Stomach (tissue), 9 donors: ENCODE data around the gene NAV1. TPM values are rescaled to one million over a fixed set of nuclear protein-coding genes. Genes with fewer than 3 reads are reported as not detected.
A peak's percentile ranks its signal among the peaks of the same experiment; 100 is the strongest.

Source experiments
- DNase-seq, 2 donors: peaks; one replicate each; pipeline versions ENCODE4 v3.0.0 to v3.0.0-alpha.2; 2013 to 2019
- H3K27ac ChIP-seq, 5 donors: fragments of 200-600 bp in 4 of 5; sonication (generic) in 4 of 5; one replicate each; pipeline ENCODE4 v1.5.1; 2013 to 2019; ENCODE audit warnings: mild to moderate bottlenecking in 1 of 5, moderate library complexity in 1 of 5
- H3K27me3 ChIP-seq, 3 donors: fragments of 200-600 bp; sonication (generic); one replicate each; pipeline ENCODE4 v1.5.1; 2017 to 2019; ENCODE audit warnings: mixed run types in 1 of 3
- H3K36me3 ChIP-seq, 4 donors: fragments of 200-600 bp; sonication (generic); 1 replicate in 3 of 4; 2 replicates in 1 of 4; pipeline ENCODE4 v1.5.1; 2016 to 2019
- H3K4me1 ChIP-seq, 4 donors: fragments of 200-600 bp; sonication (generic); one replicate each; pipeline ENCODE4 v1.5.1; 2016 to 2019
- H3K4me3 ChIP-seq, 4 donors: fragments of 200-600 bp; sonication (generic) in 3 of 4; one replicate each; pipeline ENCODE4 v1.5.1; 2016 to 2019; ENCODE audit warnings: mild to moderate bottlenecking in 1 of 4
- H3K9me3 ChIP-seq, 4 donors: fragments of 200-600 bp; sonication (generic); one replicate each; pipeline ENCODE4 v1.5.1; 2016 to 2019
- EP300 ChIP-seq: sonication (generic); formaldehyde crosslinking; IDR thresholded peaks from one replicate; pipeline ENCODE4 v1.6.1; 2017; ENCODE audit warnings: antibody characterized with exemption
- POLR2A ChIP-seq, 4 donors: fragments of 450-650 bp; IDR thresholded peaks; one replicate each; pipeline ENCODE4 v1.6.1; 2016; ENCODE audit warnings: antibody characterized with exemption in 4 of 4, control low read depth in 2 of 4, mild to moderate bottlenecking in 1 of 4, moderate library complexity in 1 of 4
- POLR2AphosphoS5 ChIP-seq, 3 donors: sonication (generic); formaldehyde crosslinking; IDR thresholded peaks; one replicate each; pipeline ENCODE4 v1.6.1; 2016; ENCODE audit warnings: antibody characterized with exemption in 3 of 3
- WGBS, 5 donors: extraction: QIAGEN DNeasy Blood & Tissue Kit in 3 of 5; methylation state at CpG; one replicate each; pipeline versions ENCODE4 v1.1.5 to v1.1.7; 2013 to 2018; 5-methylcytosine and 5-hydroxymethylcytosine counted together
- intact Hi-C: fragments of 100-400 bp; cut with DNase I; formaldehyde crosslinking; loops from one replicate; pipeline ENCODE4 v1.15.1; 2023; ENCODE audit warnings: low total_unique reads
- polyA plus RNA-seq, 3 donors: library from polyadenylated mRNA; stranded (reverse); fragments of 200-250 nt; gene quantifications; one replicate each; pipeline ENCODE4 v1.2.3, GENCODE V29; 2013
- total RNA-seq, 5 donors: library from RNA; depleted of rRNA; stranded (reverse); fragments of >200 nt; gene quantifications; one replicate each; pipeline versions ENCODE4 v1.1.0 to v1.2.3, GENCODE V29; 2014 to 2016
- TF ChIP-seq, protein P1 (sequence below), 7 experiments: fragments of 450-650 bp in 4 of 7; fragments of 200-600 bp in 3 of 7; sonication (generic) in 3 of 7; IDR thresholded peaks; one replicate each; pipeline ENCODE4 v1.5.1; 2016 to 2019; ENCODE audit warnings: antibody characterized with exemption in 7 of 7, control low read depth in 2 of 7, mild to moderate bottlenecking in 1 of 7
- donor health status: healthy with polysubstance abuse.
- donor health status: Bipolar disorder and iron deficiency.
- donor health status: healthy.

Gene NAV1
- total and polyA plus RNA-seq, 8 donors = 3.0 to 33.0 (median 11.9) TPM

DNA sequence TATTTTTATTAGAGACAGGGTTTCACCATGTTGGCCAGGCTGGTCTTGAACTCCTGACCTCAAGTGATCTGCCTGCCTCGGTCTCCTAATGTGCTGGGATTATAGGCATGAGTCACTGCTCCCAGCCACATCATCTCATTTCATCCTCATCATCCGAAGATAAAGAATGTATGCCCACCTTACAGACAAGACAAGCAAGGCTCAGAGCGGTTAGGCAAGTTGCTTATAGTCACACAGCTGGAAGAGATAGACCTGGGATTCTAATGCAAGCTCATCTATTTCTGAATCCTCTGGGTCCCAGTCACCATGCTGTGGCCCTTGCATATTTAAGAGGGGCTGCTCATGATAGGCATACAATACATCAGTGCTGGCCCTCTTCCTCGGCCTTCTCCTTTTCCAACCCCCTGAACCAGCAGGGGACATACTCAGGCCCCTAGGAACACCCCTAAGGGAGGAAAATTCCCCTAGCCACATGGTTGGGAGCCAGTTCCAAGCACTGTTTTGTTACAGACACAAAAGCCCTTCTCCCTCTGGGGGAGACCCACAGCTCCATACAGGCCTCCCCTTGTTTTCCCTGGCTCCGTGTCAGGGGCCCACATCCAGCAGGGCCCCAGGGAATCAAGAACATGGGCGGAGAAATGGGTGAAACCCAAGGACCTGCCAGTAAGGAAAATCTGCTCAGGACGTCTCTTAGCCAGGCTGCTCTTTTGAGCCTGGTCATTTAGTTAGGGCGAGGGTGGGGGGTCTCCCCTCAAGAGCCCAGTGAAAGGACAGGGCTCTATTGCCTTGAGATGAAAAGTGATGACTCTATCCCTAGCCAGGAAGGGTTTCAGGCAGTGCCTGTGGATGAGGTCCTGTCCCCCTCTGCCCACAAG is 38.9 kb upstream of the NAV1 start:
- Histone ChIP-seq H3K36me3 (peaks cover 6 to 28% (median 17%) of the 10 kb centered on the region in 4 donors), H3K27me3 (no peaks in the 10 kb centered on the region), H3K4me3 (peak overlapping the region in 2 of 4 donors; percentile 2 to 5), H3K4me1 (peaks cover 66 to 99% (median 82%) of the 10 kb centered on the region in 4 donors), H3K27ac (peak overlapping the region; percentile 19 to 96 (median 95)), H3K9me3 (no peaks in the 10 kb centered on the region)
- DNase-seq = no peak
- no peak for TF ChIP-seq EP300
- TF ChIP-seq, protein P1, sequence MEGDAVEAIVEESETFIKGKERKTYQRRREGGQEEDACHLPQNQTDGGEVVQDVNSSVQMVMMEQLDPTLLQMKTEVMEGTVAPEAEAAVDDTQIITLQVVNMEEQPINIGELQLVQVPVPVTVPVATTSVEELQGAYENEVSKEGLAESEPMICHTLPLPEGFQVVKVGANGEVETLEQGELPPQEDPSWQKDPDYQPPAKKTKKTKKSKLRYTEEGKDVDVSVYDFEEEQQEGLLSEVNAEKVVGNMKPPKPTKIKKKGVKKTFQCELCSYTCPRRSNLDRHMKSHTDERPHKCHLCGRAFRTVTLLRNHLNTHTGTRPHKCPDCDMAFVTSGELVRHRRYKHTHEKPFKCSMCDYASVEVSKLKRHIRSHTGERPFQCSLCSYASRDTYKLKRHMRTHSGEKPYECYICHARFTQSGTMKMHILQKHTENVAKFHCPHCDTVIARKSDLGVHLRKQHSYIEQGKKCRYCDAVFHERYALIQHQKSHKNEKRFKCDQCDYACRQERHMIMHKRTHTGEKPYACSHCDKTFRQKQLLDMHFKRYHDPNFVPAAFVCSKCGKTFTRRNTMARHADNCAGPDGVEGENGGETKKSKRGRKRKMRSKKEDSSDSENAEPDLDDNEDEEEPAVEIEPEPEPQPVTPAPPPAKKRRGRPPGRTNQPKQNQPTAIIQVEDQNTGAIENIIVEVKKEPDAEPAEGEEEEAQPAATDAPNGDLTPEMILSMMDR (IDR thresholded peaks at IDR 0.05) = no peak
- TF ChIP-seq POLR2AphosphoS5 (IDR thresholded peaks at IDR 0.05) = peak in 1 of 3 donors; percentile 8
- no peak for TF ChIP-seq POLR2A (IDR thresholded peaks at IDR 0.05)
- 62 to 84% (median 69%) methylated on average over 8 of the region's 8 CpGs for WGBS, 5 donors
- intact Hi-C loops = no loop called here

- Histone ChIP-seq H3K9me3 (no peaks in the 10 kb centered on the region), H3K4me3 (peak overlapping the region in 2 of 4 donors; percentile 2 to 5), H3K36me3 (peaks cover 2 to 22% (median 10%) of the 10 kb centered on the region in 4 donors), H3K27me3 (no peaks in the 10 kb centered on the region), H3K27ac (peak overlapping the region; percentile 19 to 96 (median 95)), H3K4me1 (peaks cover 66 to 99% (median 82%) of the 10 kb centered on the region in 4 donors)
- intact Hi-C loops = no loop called here
- 27 to 47% (median 42%) methylated on average over 4 of the region's 4 CpGs for WGBS, 5 donors
- TF ChIP-seq POLR2AphosphoS5 (IDR thresholded peaks at IDR 0.05) (peak in 1 of 3 donors; percentile 15), EP300 (no peak)
- DNase-seq = peak in 1 of 2 donors; percentile 70
These were observed 38.2 kb upstream of the NAV1 start for GRCh38 chr1:201500670-201501120.

DNA sequence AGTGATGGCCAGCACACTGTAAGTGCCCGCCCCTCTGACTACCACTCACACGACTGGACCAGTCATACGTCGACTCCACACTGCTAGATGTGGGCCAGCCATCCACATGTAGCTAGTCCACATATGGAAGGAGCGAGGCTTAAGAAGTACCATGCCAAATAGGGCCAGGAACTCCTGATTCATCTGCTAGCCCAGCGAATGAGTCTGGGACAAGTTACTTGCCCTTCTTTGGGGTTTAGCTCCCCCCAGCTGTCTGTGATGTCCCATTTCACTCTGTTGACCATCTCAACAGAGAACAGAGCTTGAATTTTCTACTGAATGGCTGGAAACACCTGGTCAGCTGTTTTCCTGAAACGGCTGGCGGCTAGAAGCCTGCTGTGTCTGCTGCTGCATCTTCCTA is 37.8 kb upstream of the NAV1 start:
- no peak for DNase-seq
- 81 to 91% (median 83%) methylated on average over 8 of the region's 8 CpGs for WGBS, 5 donors
- H3K27ac ChIP-seq = peak overlapping the region in 4 of 5 donors; percentile 93 to 96 (median 95)
- no peaks in the 10 kb centered on the region for H3K9me3 ChIP-seq
- peak overlapping the region in 2 of 4 donors; percentile 5 for H3K4me3 ChIP-seq
- intact Hi-C loops = no loop called here
- H3K36me3 ChIP-seq = peaks cover 0 to 17% (median 6%) of the 10 kb centered on the region in 4 donors
- peaks cover 67 to 99% (median 82%) of the 10 kb centered on the region in 4 donors for H3K4me1 ChIP-seq
- TF ChIP-seq EP300 (no peak), POLR2A (IDR thresholded peaks at IDR 0.05) (no peak), POLR2AphosphoS5 (IDR thresholded peaks at IDR 0.05) (peak in 2 of 3 donors; percentile 46 to 69)
- TF ChIP-seq, protein P1 (IDR thresholded peaks at IDR 0.05) = no peak
- H3K27me3 ChIP-seq = no peaks in the 10 kb centered on the region

DNA sequence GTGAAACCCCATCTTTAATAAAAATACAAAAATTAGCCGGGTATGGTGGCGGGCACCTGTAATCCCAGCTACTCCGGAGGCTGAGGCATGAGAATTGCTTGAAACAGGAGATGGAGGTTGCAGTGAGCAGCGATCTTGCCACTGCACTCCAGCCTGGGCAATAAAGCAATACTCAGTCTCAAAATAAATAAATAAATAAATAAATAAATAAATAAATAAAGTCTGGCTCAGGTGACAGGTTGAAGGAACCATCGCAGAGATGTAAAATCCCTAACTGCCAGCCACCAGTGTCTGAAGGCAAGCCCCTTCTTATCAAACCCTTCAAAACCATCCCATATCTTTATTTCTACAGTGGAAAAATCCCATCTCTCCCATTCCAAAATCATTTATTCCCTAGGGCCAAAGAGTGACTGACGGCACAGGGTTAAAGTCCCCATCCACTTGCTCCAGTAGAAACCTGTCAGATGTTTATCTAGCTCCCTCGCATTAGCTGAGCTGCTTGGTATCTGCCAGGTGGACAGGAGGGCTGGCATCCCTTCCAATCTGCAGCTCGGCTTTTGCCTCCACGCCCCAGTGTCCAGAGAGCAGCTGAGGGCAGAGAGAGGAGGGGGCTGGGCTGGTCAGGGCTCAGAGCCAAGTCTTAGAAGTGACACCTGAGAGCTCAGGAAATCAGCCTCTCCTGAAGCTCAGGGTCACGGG is 37.0 kb upstream of the NAV1 start:
- no peaks in the 10 kb centered on the region for H3K27me3 ChIP-seq
- peak overlapping the region in 3 of 4 donors; percentile 9 to 77 (median 14) for H3K4me3 ChIP-seq
- H3K27ac ChIP-seq = peak overlapping the region; percentile 5 to 96 (median 95)
- 56 to 73% (median 66%) methylated on average over 9 to 10 of the region's 10 CpGs for WGBS, 5 donors
- intact Hi-C loops = no loop called here
- peaks cover 0 to 12% (median 5%) of the 10 kb centered on the region in 4 donors for H3K36me3 ChIP-seq
- H3K4me1 ChIP-seq = peaks cover 61 to 95% (median 79%) of the 10 kb centered on the region in 4 donors
- no peaks in the 10 kb centered on the region for H3K9me3 ChIP-seq
- peak in 1 of 2 donors; percentile 72 for DNase-seq
- TF ChIP-seq, protein P1 (IDR thresholded peaks at IDR 0.05) = no peak
- no peak for TF ChIP-seq EP300
- TF ChIP-seq POLR2AphosphoS5 (IDR thresholded peaks at IDR 0.05) = peak in 2 of 3 donors; percentile 19 to 34
